IMR-90 (cell line): Measurements from ENCODE around the gene RAB6A. TPM values are rescaled to one million over a fixed set of nuclear protein-coding genes. Genes with fewer than 3 reads are reported as not detected.

Experiments
- ATAC-seq: fragments of 200-7000 bp; cut with Tn5 transposase; 2 replicates; pipeline ENCODE4 v1.9.1; 2020; ENCODE audit warnings: low read depth, mild to moderate bottlenecking, moderate library complexity
- BruUV-seq: library from RNA; stranded (reverse); fragments of 400-500 nt; replicated peaks from 2 replicates; lab custom pipeline; 2021; lab: Mats Ljungman, UMichigan
- CTCF ChIA-PET: fragments of 300-600 bp; formaldehyde crosslinking; extraction: SDS; loops from one replicate; lab custom pipeline; 2021; ENCODE audit warnings: antibody characterized with exemption; lab: Yijun Ruan, JAX
- POLR2A ChIA-PET: fragments of 300-600 bp; sonication (Branson Sonifier 250); formaldehyde crosslinking; loops from one replicate; lab custom pipeline; 2022; ENCODE audit warnings: antibody characterized with exemption; ENCODE audit not compliant: unreplicated experiment; lab: Charles Lee
- DNase-seq: peaks from one replicate; pipeline ENCODE4 v3.0.0; 2013
- H2AFZ ChIP-seq: replicated peaks from 2 replicates; pipeline ENCODE3; 2013; ENCODE audit warnings: low read length, mild to moderate bottlenecking; ENCODE audit not compliant: poor library complexity
- H2AK5ac ChIP-seq: 2 replicates; pipeline ENCODE4 v1.6.1; 2013; ENCODE audit warnings: low read depth, low read length, inconsistent platforms
- H2AK9ac ChIP-seq: replicated peaks from 2 replicates; pipeline ENCODE3; 2013; ENCODE audit warnings: mild to moderate bottlenecking, low read depth, low read length, moderate library complexity; ENCODE audit not compliant: poor library complexity
- H2BK120ac ChIP-seq: 2 replicates; pipeline ENCODE4 v1.6.1; 2013; ENCODE audit warnings: low read depth, low read length, inconsistent platforms
- H2BK15ac ChIP-seq: 3 replicates; pipeline ENCODE4 v1.6.1; 2013; ENCODE audit warnings: low read depth, low read length, inconsistent platforms
- H2BK20ac ChIP-seq: 2 replicates; pipeline ENCODE4 v1.6.1; 2013; ENCODE audit warnings: low read depth, mild to moderate bottlenecking, inconsistent platforms, low read length, moderate library complexity
- H2BK5ac ChIP-seq: 2 replicates; pipeline ENCODE4 v1.6.1; 2013; ENCODE audit warnings: mild to moderate bottlenecking, low read depth, low read length, inconsistent platforms; ENCODE audit not compliant: poor library complexity, severe bottlenecking
- H3K14ac ChIP-seq: replicated peaks from 2 replicates; pipeline ENCODE4 v1.6.1; 2013; ENCODE audit warnings: low read depth, low read length, inconsistent platforms
- H3K18ac ChIP-seq: 2 replicates; pipeline ENCODE4 v1.6.1; 2013; ENCODE audit warnings: low read depth, low read length, control low read depth
- H3K23ac ChIP-seq: 2 replicates; pipeline ENCODE4 v1.6.1; 2013; ENCODE audit warnings: low read depth, low read length, inconsistent platforms
- H3K27ac ChIP-seq: 2 replicates; pipeline ENCODE4 v1.5.1; 2013; ENCODE audit warnings: mild to moderate bottlenecking, control low read depth, low read length; ENCODE audit not compliant: insufficient read depth
- H3K27me3 ChIP-seq: 2 replicates; pipeline ENCODE4 v1.6.1; 2013; ENCODE audit warnings: low read length; ENCODE audit not compliant: control insufficient read depth, insufficient read depth
- H3K36me3 ChIP-seq: 2 replicates; pipeline ENCODE4 v1.6.1; 2013; ENCODE audit warnings: low read length, mixed read lengths; ENCODE audit not compliant: control insufficient read depth, insufficient read depth
- H3K4ac ChIP-seq: 2 replicates; pipeline ENCODE4 v1.6.1; 2013; ENCODE audit warnings: low read depth, low read length, inconsistent platforms
- H3K4me1 ChIP-seq: 2 replicates; pipeline ENCODE4 v1.6.1; 2013; ENCODE audit warnings: low read length, mixed read lengths; ENCODE audit not compliant: control insufficient read depth, insufficient read depth
- H3K4me2 ChIP-seq: 2 replicates; pipeline ENCODE4 v1.6.1; 2013; ENCODE audit warnings: low read depth, mild to moderate bottlenecking, control low read depth, low read length, moderate library complexity
- H3K4me3 ChIP-seq: 2 replicates; pipeline ENCODE4 v1.5.1; 2013; ENCODE audit warnings: low read depth, mild to moderate bottlenecking, control low read depth, low read length, moderate library complexity; ENCODE audit not compliant: insufficient read depth
- H3K56ac ChIP-seq: 2 replicates; pipeline ENCODE4 v1.6.1; 2013; ENCODE audit warnings: low read length, inconsistent platforms; ENCODE audit not compliant: insufficient read depth; ENCODE audit errors: extremely low read depth
- H3K79me1 ChIP-seq, 2 experiments: 2 replicates each; pipeline ENCODE4 v1.6.1; 2013; ENCODE audit warnings: low read length in 2 of 2, inconsistent platforms in 1 of 2, low read depth in 1 of 2
- H3K9ac ChIP-seq: 2 replicates; pipeline ENCODE4 v1.6.1; 2013; ENCODE audit warnings: low read depth, low read length, control low read depth
- H3K9me1 ChIP-seq: 2 replicates; pipeline ENCODE4 v1.6.1; 2013; ENCODE audit warnings: low read length, inconsistent platforms; ENCODE audit not compliant: insufficient read depth
- H3K9me3 ChIP-seq: 2 replicates; pipeline ENCODE4 v1.6.1; 2013; ENCODE audit warnings: low read length; ENCODE audit not compliant: control insufficient read depth, insufficient read depth
- H4K20me1 ChIP-seq: 2 replicates; pipeline ENCODE4 v1.6.1; 2013; ENCODE audit warnings: low read length, inconsistent platforms; ENCODE audit not compliant: insufficient read depth
- H4K5ac ChIP-seq: 2 replicates; pipeline ENCODE4 v1.6.1; 2013; ENCODE audit warnings: mild to moderate bottlenecking, low read depth, low read length, control low read depth
- H4K8ac ChIP-seq, 2 experiments: 2 replicates each; pipeline ENCODE4 v1.6.1; 2013; ENCODE audit warnings: low read depth in 2 of 2, low read length in 2 of 2, control low read depth in 1 of 2, inconsistent platforms in 1 of 2
- H4K91ac ChIP-seq: 2 replicates; pipeline ENCODE4 v1.6.1; 2013; ENCODE audit warnings: low read depth, low read length, inconsistent platforms; ENCODE audit not compliant: insufficient read depth
- CEBPB ChIP-seq: IDR thresholded peaks from 2 replicates; pipeline ENCODE4 v1.6.1; 2012; ENCODE audit warnings: low read depth, low read length, improper control_type of control experiment
- CHD1 ChIP-seq: IDR thresholded peaks from 2 replicates; pipeline ENCODE4 v1.6.1; 2012; ENCODE audit warnings: low read depth, low read length, improper control_type of control experiment
- ELK1 ChIP-seq: fragments of 150-350 bp; IDR thresholded peaks from 2 replicates; pipeline ENCODE4 v1.6.1; 2016; ENCODE audit warnings: low read depth, mild to moderate bottlenecking, low read length, moderate library complexity, borderline replicate concordance
- FOS ChIP-seq: fragments of 150-350 bp; IDR thresholded peaks from 2 replicates; pipeline ENCODE4 v1.6.1; 2016; ENCODE audit warnings: low read depth, low read length
- MAFK ChIP-seq: IDR thresholded peaks from 2 replicates; pipeline ENCODE4 v1.6.1; 2012; ENCODE audit warnings: low read depth, low read length, improper control_type of control experiment
- MXI1 ChIP-seq: IDR thresholded peaks from 2 replicates; pipeline ENCODE4 v1.6.1; 2012; ENCODE audit warnings: low read depth, mild to moderate bottlenecking, low read length, moderate library complexity, borderline replicate concordance
- NFE2L2 ChIP-seq: fragments of 150-350 bp; IDR thresholded peaks from 2 replicates; pipeline ENCODE4 v1.6.1; 2016; ENCODE audit warnings: low read depth, mild to moderate bottlenecking, low read length
- RAD21 ChIP-seq: IDR thresholded peaks from 2 replicates; pipeline ENCODE4 v1.6.1; 2012; ENCODE audit warnings: low read length, improper control_type of control experiment
- SMC3 ChIP-seq: fragments of 150-350 bp; IDR thresholded peaks from 2 replicates; pipeline ENCODE4 v1.6.1; 2016; ENCODE audit warnings: low read depth, mild to moderate bottlenecking, antibody characterized with exemption, low read length, moderate library complexity
- WGBS, 2 experiments: methylation state at CpG; one replicate each; pipeline versions ENCODE4 v1.1.5 to v1.1.7; 2013; ENCODE audit warnings: missing lambda C conversion rate in 2 of 2; ENCODE audit not compliant: insufficient read length in 1 of 2; ENCODE audit errors: extremely low coverage in 2 of 2; 5-methylcytosine and 5-hydroxymethylcytosine counted together
- dilution Hi-C: fragments of 300-500 bp; cut with HindIII; formaldehyde crosslinking; loops from one replicate; pipeline ENCODE4 v1.14.3; 2018; ENCODE audit warnings: low sequenced_read_pairs; ENCODE audit not compliant: unreplicated experiment
- in situ Hi-C: fragments of 300-500 bp; cut with MboI; formaldehyde crosslinking; loops from 3 replicates; pipeline ENCODE4 v1.14.3; 2019; ENCODE audit warnings: low sequenced_read_pairs, inconsistent platforms, mixed read lengths
- intact Hi-C: fragments of 100-400 bp; cut with micrococcal nuclease; formaldehyde crosslinking; loops from 2 replicates; pipeline ENCODE4 v1.10.0; 2022
- polyA plus RNA-seq, 3 experiments: library from polyadenylated mRNA; depleted of rRNA; stranded (reverse); fragments of >200 nt; gene quantifications; 2 replicates each; pipeline ENCODE4 v1.2.3, GENCODE V29; 2012; ENCODE audit warnings: low replicate concordance in 1 of 3
- total RNA-seq: library from RNA; depleted of rRNA; stranded (reverse); fragments of >200 nt; gene quantifications from 2 replicates; pipeline ENCODE4 v1.2.3, GENCODE V29; 2012
- TF ChIP-seq, protein P1 (sequence below): fragments of 150-350 bp; IDR thresholded peaks from 2 replicates; pipeline ENCODE4 v1.6.1; 2017; ENCODE audit warnings: mild to moderate bottlenecking, antibody characterized with exemption, low read length, low read depth

The RAB6A gene
- total and polyA plus RNA-seq, 2 of the 4 experiments (the other 2 are of a cell fraction) = 65.5 to 81.0 TPM

GRCh38 chr11:73749118-73749517 lies 11.8 kb downstream of the RAB6A start:
- Histone ChIP-seq H3K14ac (no peak overlapping the region), H4K20me1 (peaks cover 89% of the 10 kb centered on the region), H3K23ac (no peak overlapping the region), H2BK20ac (no peak overlapping the region), H2BK5ac (no peak overlapping the region), H4K5ac (no peak overlapping the region), H3K18ac (no peak overlapping the region), H2BK120ac (no peak overlapping the region), H4K91ac (no peak overlapping the region), H3K4me3 (no peak overlapping the region), H2BK15ac (no peak overlapping the region), H3K9me3 (no peaks in the 10 kb centered on the region), H3K4ac (no peak overlapping the region), H3K36me3 (peaks cover 4% of the 10 kb centered on the region), H2AK5ac (no peak overlapping the region), H3K4me2 (no peak overlapping the region), H3K27me3 (no peaks in the 10 kb centered on the region), H3K56ac (no peak overlapping the region), H3K27ac (no peak overlapping the region), H2AFZ (no peak overlapping the region), H4K8ac (no peak overlapping the region), H3K9ac (no peak overlapping the region), H3K4me1 (no peaks in the 10 kb centered on the region), H3K9me1 (peaks cover 11% of the 10 kb centered on the region), H3K79me1 (peaks cover 10 to 62% of the 10 kb centered on the region in 2 experiments; a peak in 3 of 4 replicates), H2AK9ac (no peak overlapping the region)
- in situ Hi-C loops (no loop called here), intact Hi-C loops (no loop called here), dilution Hi-C loops (no loop called here)
- BruUV-seq = no TSS peak
- CTCF ChIA-PET = no interaction called here
- TF ChIP-seq NFE2L2 = no peak
- TF ChIP-seq CHD1 = no peak
- no peak for TF ChIP-seq MAFK
- TF ChIP-seq RAD21 = no peak
- TF ChIP-seq ELK1 = no peak
- TF ChIP-seq SMC3 = no peak
- no peak for TF ChIP-seq CEBPB
- TF ChIP-seq, protein P1, sequence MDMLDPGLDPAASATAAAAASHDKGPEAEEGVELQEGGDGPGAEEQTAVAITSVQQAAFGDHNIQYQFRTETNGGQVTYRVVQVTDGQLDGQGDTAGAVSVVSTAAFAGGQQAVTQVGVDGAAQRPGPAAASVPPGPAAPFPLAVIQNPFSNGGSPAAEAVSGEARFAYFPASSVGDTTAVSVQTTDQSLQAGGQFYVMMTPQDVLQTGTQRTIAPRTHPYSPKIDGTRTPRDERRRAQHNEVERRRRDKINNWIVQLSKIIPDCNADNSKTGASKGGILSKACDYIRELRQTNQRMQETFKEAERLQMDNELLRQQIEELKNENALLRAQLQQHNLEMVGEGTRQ = no peak
- TF ChIP-seq MXI1 = no peak
- TF ChIP-seq FOS = no peak
- WGBS, 2 experiments = no CpG with 5 or more reads among the region's 7 CpGs
- no peak for DNase-seq
- ATAC-seq = no peak
- POLR2A ChIA-PET = no interaction called here
